ENCODE measurements around the gene MMP28.

MMP28 gene

GRCh38 chr17:35726953-35727460, 68.4 kb downstream of the MMP28 start:
- DNase-seq (ENCODE audit: low read depth in 2 of 2, low spot score in 1 of 2): no peak

GRCh38 chr17:35726127-35726952, 69.1 kb downstream of the MMP28 start:
- DNase-seq (ENCODE audit: low read depth in 2 of 2, low spot score in 1 of 2): no peak

- DNase-seq (ENCODE audit: low read depth in 2 of 2, low spot score in 1 of 2): no peak
Observed at GRCh38 chr17:35725802-35726126, 69.7 kb downstream of the MMP28 start.

GRCh38 chr17:35725058-35725457, 70.4 kb downstream of the MMP28 start:
- DNase-seq (ENCODE audit: low read depth in 2 of 2, low spot score in 1 of 2): no peak

GRCh38 chr17:35723735-35724134, 71.7 kb downstream of the MMP28 start:
- DNase-seq (ENCODE audit: low read depth in 2 of 2, low spot score in 1 of 2): no peak

GRCh38 chr17:35717475-35717874, 78.0 kb downstream of the MMP28 start:
- no peak for DNase-seq (ENCODE audit: low read depth in 2 of 2, low spot score in 1 of 2)

GRCh38 chr17:35716897-35717465, 78.5 kb downstream of the MMP28 start:
- DNase-seq (ENCODE audit: low read depth in 2 of 2, low spot score in 1 of 2): no peak

- no peak for DNase-seq (ENCODE audit: low read depth in 2 of 2, low spot score in 1 of 2)
Observed at GRCh38 chr17:35716173-35716572, 79.3 kb downstream of the MMP28 start.

Data from stimulated activated CD8-positive, alpha-beta memory T cell treated with anti-CD3 and anti-CD28 coated beads, Interleukin-4, amount 100 ng/mL, for 4 hours (primary cell).